Measurements from ENCODE around the gene MYO5A. TPM values are rescaled to one million over a fixed set of nuclear protein-coding genes. Genes with fewer than 3 reads are reported as not detected.

MYO5A gene
- total RNA-seq, 1 donor from 2014 or later = 55.0 TPM

- no peaks in the 10 kb centered on the region for H3K4me1 ChIP-seq
- H3K4me3 ChIP-seq = no peak overlapping the region
- H3K27me3 ChIP-seq = no peaks in the 10 kb centered on the region
- intact Hi-C loops (cut with DNase I) = no loop called here
- no peak for DNase-seq (ENCODE audit: low spot score in 2 of 2)
- no peaks in the 10 kb centered on the region for H3K9me3 ChIP-seq
- no peak overlapping the region for H3K27ac ChIP-seq
- TF ChIP-seq, protein P1, sequence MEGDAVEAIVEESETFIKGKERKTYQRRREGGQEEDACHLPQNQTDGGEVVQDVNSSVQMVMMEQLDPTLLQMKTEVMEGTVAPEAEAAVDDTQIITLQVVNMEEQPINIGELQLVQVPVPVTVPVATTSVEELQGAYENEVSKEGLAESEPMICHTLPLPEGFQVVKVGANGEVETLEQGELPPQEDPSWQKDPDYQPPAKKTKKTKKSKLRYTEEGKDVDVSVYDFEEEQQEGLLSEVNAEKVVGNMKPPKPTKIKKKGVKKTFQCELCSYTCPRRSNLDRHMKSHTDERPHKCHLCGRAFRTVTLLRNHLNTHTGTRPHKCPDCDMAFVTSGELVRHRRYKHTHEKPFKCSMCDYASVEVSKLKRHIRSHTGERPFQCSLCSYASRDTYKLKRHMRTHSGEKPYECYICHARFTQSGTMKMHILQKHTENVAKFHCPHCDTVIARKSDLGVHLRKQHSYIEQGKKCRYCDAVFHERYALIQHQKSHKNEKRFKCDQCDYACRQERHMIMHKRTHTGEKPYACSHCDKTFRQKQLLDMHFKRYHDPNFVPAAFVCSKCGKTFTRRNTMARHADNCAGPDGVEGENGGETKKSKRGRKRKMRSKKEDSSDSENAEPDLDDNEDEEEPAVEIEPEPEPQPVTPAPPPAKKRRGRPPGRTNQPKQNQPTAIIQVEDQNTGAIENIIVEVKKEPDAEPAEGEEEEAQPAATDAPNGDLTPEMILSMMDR (IDR thresholded peaks at IDR 0.05) = no peak
- H3K36me3 ChIP-seq = peaks cover 19 to 47% of the 10 kb centered on the region in 2 donors
Measured at GRCh38 chr15:52361975-52362494, 166.6 kb downstream of the MYO5A start.

GRCh38 chr15:52361494-52361893, 167.2 kb downstream of the MYO5A start:
- intact Hi-C loops (cut with DNase I) = no loop called here
- DNase-seq (ENCODE audit: low spot score in 2 of 2) = no peak
- no peaks in the 10 kb centered on the region for H3K4me1 ChIP-seq
- TF ChIP-seq, protein P1 (IDR thresholded peaks at IDR 0.05) = no peak
- H3K4me3 ChIP-seq = no peak overlapping the region
- no peaks in the 10 kb centered on the region for H3K27me3 ChIP-seq
- H3K27ac ChIP-seq = peak overlapping the region in 1 of 2 donors; percentile 27
- no peaks in the 10 kb centered on the region for H3K9me3 ChIP-seq
- peaks cover 14 to 41% of the 10 kb centered on the region in 2 donors for H3K36me3 ChIP-seq

DNA sequence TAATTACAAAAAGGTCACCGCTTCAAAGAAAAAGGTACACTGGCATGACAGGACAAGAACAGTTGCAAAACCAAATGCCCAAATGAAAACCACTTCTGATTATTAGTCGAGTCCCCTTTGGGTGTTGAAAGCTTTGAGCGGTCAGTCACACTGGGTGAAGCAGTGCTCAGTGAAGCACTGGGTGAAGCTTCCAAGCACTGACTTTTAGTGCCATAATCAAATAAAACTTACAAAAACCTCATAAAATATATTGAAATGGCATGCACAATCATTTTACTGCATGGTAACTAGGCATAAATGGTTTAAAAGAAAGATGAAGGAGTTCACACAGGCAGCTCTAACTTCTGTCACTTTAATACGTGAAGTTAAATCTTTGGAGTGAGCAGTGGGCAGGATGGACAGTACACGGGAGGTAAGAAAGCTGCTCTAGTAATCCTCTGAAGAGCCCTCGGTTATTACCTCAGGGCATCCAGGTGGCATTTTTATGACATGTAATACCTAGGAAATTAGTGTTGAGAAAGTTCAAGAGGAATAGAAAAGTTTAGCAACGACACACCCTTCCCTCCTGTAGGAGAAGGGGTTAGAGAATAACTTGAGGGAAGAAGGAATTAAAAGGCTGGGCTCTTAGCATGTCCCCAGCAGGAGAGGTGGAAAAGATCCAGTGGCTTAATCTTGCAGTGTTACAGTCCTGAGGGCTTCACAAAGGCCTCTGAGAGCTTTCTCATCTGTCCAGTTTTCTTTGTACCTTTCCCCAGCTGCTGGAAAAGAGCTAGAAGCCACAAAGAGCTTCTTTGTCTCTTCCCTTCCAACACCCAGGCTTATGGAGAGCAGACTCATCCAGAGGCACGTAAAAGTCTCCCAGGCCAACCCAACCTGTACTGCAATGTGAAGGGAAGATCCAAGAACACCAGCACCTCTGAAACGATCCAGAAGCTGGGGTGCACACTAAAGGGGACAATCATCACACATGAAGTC, 168.2 kb downstream of the MYO5A start:
- intact Hi-C loops (cut with DNase I) = no loop called here
- no peak for DNase-seq (ENCODE audit: low spot score in 2 of 2)
- H3K4me1 ChIP-seq = no peaks in the 10 kb centered on the region
- H3K27ac ChIP-seq = no peak overlapping the region
- TF ChIP-seq, protein P1 (IDR thresholded peaks at IDR 0.05) = no peak
- H3K9me3 ChIP-seq = no peaks in the 10 kb centered on the region
- H3K4me3 ChIP-seq = no peak overlapping the region
- peaks cover 14 to 41% of the 10 kb centered on the region in 2 donors for H3K36me3 ChIP-seq
- H3K27me3 ChIP-seq = no peaks in the 10 kb centered on the region

- Histone ChIP-seq H3K4me1 (no peaks in the 10 kb centered on the region), H3K36me3 (peaks cover 14 to 36% of the 10 kb centered on the region in 2 donors), H3K4me3 (no peak overlapping the region), H3K27me3 (no peaks in the 10 kb centered on the region), H3K9me3 (no peaks in the 10 kb centered on the region), H3K27ac (no peak overlapping the region)
- TF ChIP-seq, protein P1 (IDR thresholded peaks at IDR 0.05) = no peak
- no peak for DNase-seq (ENCODE audit: low spot score in 2 of 2)
- intact Hi-C loops (cut with DNase I) = no loop called here
Measured at GRCh38 chr15:52359722-52360121, 169.0 kb downstream of the MYO5A start.

DNA sequence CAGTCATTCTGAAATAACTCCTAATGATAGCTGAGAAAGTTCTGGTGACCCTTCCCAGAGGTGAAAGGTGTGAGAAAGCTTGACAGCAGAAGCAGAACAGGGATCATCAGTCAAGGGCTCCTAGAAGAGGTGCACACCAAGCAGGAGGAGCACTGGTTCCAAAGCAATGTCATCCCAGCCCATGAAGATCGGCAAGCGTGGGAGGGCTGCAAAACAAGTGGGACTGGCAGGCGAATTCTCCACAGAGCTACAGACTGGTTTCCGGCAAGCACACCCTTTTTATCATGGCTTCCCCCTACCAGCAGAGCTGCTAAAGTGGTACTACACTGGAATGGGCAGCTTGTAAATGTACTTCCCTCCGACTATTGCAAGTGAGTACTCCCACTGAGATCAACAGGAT, 170.7 kb downstream of the MYO5A start:
- H3K27me3 ChIP-seq = no peaks in the 10 kb centered on the region
- H3K9me3 ChIP-seq = no peaks in the 10 kb centered on the region
- H3K27ac ChIP-seq = no peak overlapping the region
- no peak for DNase-seq (ENCODE audit: low spot score in 2 of 2)
- peaks cover 6 to 29% of the 10 kb centered on the region in 2 donors for H3K36me3 ChIP-seq
- intact Hi-C loops (cut with DNase I) = no loop called here
- TF ChIP-seq, protein P1 (IDR thresholded peaks at IDR 0.05) = no peak
- H3K4me1 ChIP-seq = no peaks in the 10 kb centered on the region
- H3K4me3 ChIP-seq = no peak overlapping the region

All from ascending aorta (tissue), 2 donors.